Kidney tubule cell (primary cell): Measurements from ENCODE around the gene PTPN12.
"Not testable (repeated sequence)": the region's sequence is repeated elsewhere in the genome, so short reads cannot be mapped to it uniquely, and the experiment has no call there.

Experiments
- DNase-seq: peaks from one replicate; pipeline ENCODE4 v3.0.0-alpha.2; 2018; ENCODE audit warnings: low spot score

PTPN12 gene

GRCh38 chr7:77579797-77580196 is 42.7 kb downstream of the PTPN12 start:
- DNase-seq, result no peak

- DNase-seq, result no peak
These were observed 43.8 kb downstream of the PTPN12 start for GRCh38 chr7:77580762-77581350.

- DNase-seq, result no peak
These were observed 50.2 kb downstream of the PTPN12 start for GRCh38 chr7:77587272-77587671.

GRCh38 chr7:77600952-77601351 is 63.9 kb downstream of the PTPN12 start:
- DNase-seq, result no peak

GRCh38 chr7:77606562-77606961 is 69.5 kb downstream of the PTPN12 start:
- DNase-seq, result no peak

GRCh38 chr7:77619314-77619713 is 82.2 kb downstream of the PTPN12 start:
- no peak for DNase-seq

- no peak for DNase-seq
These were observed 89.7 kb downstream of the PTPN12 start for GRCh38 chr7:77626586-77627308.

GRCh38 chr7:77627309-77627676 is 90.2 kb downstream of the PTPN12 start:
- no peak for DNase-seq

GRCh38 chr7:77629797-77630196 is 92.7 kb downstream of the PTPN12 start:
- DNase-seq, result no peak

GRCh38 chr7:77631820-77632219 is 94.7 kb downstream of the PTPN12 start:
- DNase-seq, result no peak

GRCh38 chr7:77644774-77645173 is 107.7 kb downstream of the PTPN12 start:
- no peak for DNase-seq

GRCh38 chr7:77648742-77649338 is 111.7 kb downstream of the PTPN12 start:
- no peak for DNase-seq

GRCh38 chr7:77649716-77650349 is 112.7 kb downstream of the PTPN12 start:
- DNase-seq, result no peak

- DNase-seq, result peak; percentile 45
These were observed 114.6 kb downstream of the PTPN12 start for GRCh38 chr7:77651575-77652162.

- not testable (repeated sequence) for DNase-seq
These were observed 115.7 kb downstream of the PTPN12 start for GRCh38 chr7:77652826-77653225.

GRCh38 chr7:77653572-77653971 is 116.5 kb downstream of the PTPN12 start:
- DNase-seq, result no peak

- no peak for DNase-seq
These were observed 118.3 kb downstream of the PTPN12 start for GRCh38 chr7:77655356-77655755.

GRCh38 chr7:77655836-77656455 is 118.9 kb downstream of the PTPN12 start:
- no peak for DNase-seq

- peak; percentile 50 for DNase-seq
These were observed 120.5 kb downstream of the PTPN12 start for GRCh38 chr7:77657427-77658224.

GRCh38 chr7:77658928-77659327 is 121.8 kb downstream of the PTPN12 start:
- no peak for DNase-seq

GRCh38 chr7:77661816-77662215 is 124.7 kb downstream of the PTPN12 start:
- no peak for DNase-seq
